Measurements from ENCODE around the gene MAML2.

MAML2 gene

GRCh38 chr11:96340555-96340885 is 2.5 kb downstream of the MAML2 start:
- DNase-seq (ENCODE audit: low read depth, low spot score): no peak
- no peak for TF ChIP-seq CTCF (IDR thresholded peaks at IDR 0.05; ENCODE audit: low read depth, low read length)
- peak overlapping the region; percentile 86 for H3K4me3 ChIP-seq (ENCODE audit: low read depth, low read length)
- in situ Hi-C loops (cut with HindIII; ENCODE audit: low sequenced_read_pairs): no loop called here

GRCh38 chr11:96339706-96340554 is 3.1 kb downstream of the MAML2 start:
- DNase-seq (ENCODE audit: low read depth, low spot score): peak; percentile 52
- in situ Hi-C loops (cut with HindIII; ENCODE audit: low sequenced_read_pairs): no loop called here
- TF ChIP-seq CTCF (IDR thresholded peaks at IDR 0.05; ENCODE audit: low read depth, low read length): no peak
- peak overlapping the region; percentile 86 for H3K4me3 ChIP-seq (ENCODE audit: low read depth, low read length)

DNA sequence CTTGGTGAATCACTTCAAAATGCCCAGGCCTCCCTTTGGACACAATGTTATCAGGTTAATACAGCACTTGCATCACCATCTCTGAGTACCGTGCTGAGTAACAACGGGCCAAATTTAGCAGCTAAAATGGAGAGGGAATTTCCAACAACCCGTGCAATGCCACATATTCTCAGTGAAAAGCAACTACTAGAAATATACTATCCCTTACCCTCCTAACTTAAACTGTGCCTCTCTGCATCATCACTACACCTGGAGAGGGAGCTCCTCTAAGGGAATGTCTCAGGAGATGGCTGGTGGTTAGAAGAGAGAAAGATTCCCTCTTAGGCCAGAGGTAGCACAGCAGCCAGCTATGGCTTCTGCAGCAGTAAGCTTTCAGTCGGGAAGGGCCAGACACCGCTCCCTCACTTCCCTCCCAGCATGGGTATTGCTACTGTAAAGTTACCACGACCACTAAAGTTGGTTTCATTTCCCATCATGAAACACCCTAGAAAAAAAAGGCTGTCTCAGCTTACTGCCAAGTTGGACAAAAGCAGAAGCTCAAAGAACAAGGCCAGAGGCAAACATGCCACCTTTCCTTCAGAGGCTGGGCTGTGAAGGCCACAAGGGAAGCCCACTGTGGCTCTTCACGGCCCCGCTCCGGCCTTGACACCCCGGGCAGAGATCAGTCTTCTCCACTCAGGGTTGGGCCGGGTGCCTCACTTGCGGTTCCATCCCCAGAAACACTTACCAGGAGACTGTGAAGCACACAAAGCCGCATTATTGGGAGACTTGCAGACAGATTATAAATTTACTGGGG is 3.9 kb downstream of the MAML2 start:
- no peak for TF ChIP-seq CTCF (IDR thresholded peaks at IDR 0.05; ENCODE audit: low read depth, low read length)
- in situ Hi-C loops (cut with HindIII; ENCODE audit: low sequenced_read_pairs): no loop called here
- peak overlapping the region; percentile 86 for H3K4me3 ChIP-seq (ENCODE audit: low read depth, low read length)
- peak; percentile 79 for DNase-seq (ENCODE audit: low read depth, low spot score)

- H3K4me3 ChIP-seq (ENCODE audit: low read depth, low read length): no peak overlapping the region
- in situ Hi-C loops (cut with HindIII; ENCODE audit: low sequenced_read_pairs): no loop called here
- no peak for TF ChIP-seq CTCF (IDR thresholded peaks at IDR 0.05; ENCODE audit: low read depth, low read length)
- peak; percentile 50 for DNase-seq (ENCODE audit: low read depth, low spot score)
Observed at GRCh38 chr11:96337541-96338431, 5.2 kb downstream of the MAML2 start.

DNA sequence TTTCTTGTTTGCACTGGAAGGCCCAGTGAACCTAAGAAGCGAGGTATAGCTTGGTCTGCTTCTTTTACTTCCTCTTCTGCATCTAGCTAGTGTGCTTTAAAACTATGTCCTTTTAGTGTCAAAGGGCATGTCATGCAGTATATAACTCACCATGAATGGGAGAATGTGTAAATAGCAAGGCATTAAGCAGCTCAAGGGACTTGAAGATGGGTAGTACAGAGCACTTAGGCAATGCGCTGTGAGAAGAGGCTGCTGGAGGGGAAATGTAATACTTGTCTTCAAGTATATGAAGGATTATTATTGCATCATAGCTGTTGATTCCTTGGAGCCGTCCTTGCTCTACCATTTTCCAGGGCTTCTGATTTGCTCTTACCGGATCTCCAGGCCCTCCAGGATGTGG is 7.6 kb downstream of the MAML2 start:
- in situ Hi-C loops (cut with HindIII; ENCODE audit: low sequenced_read_pairs): no loop called here
- no peak overlapping the region for H3K4me3 ChIP-seq (ENCODE audit: low read depth, low read length)
- TF ChIP-seq CTCF (IDR thresholded peaks at IDR 0.05; ENCODE audit: low read depth, low read length): no peak
- no peak for DNase-seq (ENCODE audit: low read depth, low spot score)

DNA sequence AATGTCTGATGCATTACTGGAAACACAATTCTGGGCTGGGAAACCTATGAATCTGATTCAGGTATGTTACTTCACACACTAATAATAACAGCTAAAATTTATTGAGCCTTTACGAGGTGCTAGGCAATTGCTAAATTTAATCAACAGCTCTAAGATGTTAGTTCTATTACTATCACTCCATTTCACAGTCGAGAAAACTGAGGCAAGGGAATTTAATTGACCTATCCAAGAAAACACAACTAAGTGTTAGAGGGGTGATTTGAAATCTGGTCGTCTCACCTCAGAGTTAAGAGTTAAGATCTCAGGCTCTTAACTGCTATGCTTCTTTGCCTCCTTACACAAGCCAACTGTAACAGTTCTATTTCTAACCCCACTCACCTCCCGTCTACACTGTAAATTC is 8.8 kb downstream of the MAML2 start:
- in situ Hi-C loops (cut with HindIII; ENCODE audit: low sequenced_read_pairs): no loop called here
- no peak for TF ChIP-seq CTCF (IDR thresholded peaks at IDR 0.05; ENCODE audit: low read depth, low read length)
- no peak for DNase-seq (ENCODE audit: low read depth, low spot score)
- H3K4me3 ChIP-seq (ENCODE audit: low read depth, low read length): no peak overlapping the region

Data from astrocyte of the spinal cord (primary cell).